CD1c-positive myeloid dendritic cell (primary cell): ENCODE measurements around the gene SIDT1.

Experiments used
- DNase-seq: peaks from one replicate; pipeline ENCODE4 v3.0.0-alpha.2; 2016; ENCODE audit errors: extremely low spot score

The SIDT1 gene

DNA sequence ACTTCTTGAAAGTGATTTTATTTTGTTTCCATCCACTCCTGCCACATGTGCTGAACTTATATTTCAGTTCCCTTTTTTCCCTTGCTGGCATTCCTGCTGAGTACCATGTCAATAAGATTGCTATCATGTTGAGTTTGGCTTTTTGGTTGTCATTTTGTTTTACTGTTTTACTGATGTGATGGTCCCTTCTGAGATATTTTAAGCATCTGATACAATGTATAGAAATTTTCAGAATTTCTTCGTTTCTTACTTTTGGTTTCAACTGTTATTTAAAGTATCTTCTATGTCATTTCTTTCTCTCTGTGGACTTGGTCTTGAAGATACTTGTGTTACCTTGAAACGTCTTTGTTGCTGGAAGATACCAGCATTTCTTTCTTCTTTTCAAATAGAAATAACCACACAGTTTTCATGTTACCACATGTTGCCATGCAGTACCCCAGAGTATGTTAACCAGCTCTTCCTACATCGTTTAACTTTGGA, 14.1 kb downstream of the SIDT1 start:
- DNase-seq = no peak

- no peak for DNase-seq
Measured at GRCh38 chr3:113548501-113548900, 16.1 kb downstream of the SIDT1 start.

GRCh38 chr3:113551820-113552219, 19.5 kb downstream of the SIDT1 start:
- DNase-seq = no peak

GRCh38 chr3:113552851-113553250, 20.5 kb downstream of the SIDT1 start:
- peak; percentile 15 for DNase-seq

DNA sequence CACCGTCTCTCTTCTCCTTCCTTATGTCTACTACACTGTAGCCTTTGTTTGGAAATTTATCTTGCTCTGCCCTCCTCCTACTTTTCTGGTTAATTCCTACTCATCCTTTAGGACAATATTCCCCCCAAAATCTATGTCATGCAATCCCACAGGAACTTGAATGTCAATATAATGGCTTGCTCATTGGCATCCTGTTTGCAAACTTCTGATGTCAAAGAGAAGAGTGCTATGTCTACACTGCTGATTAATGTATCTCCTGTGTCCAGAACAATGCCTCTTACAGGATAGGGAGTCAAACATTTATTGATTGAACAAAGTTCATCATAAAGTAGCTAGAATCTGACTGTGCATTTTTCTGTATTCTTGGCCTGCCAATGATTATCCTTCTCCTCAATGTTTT, 22.8 kb downstream of the SIDT1 start:
- DNase-seq = no peak

GRCh38 chr3:113556316-113556945, 24.1 kb downstream of the SIDT1 start:
- no peak for DNase-seq

DNA sequence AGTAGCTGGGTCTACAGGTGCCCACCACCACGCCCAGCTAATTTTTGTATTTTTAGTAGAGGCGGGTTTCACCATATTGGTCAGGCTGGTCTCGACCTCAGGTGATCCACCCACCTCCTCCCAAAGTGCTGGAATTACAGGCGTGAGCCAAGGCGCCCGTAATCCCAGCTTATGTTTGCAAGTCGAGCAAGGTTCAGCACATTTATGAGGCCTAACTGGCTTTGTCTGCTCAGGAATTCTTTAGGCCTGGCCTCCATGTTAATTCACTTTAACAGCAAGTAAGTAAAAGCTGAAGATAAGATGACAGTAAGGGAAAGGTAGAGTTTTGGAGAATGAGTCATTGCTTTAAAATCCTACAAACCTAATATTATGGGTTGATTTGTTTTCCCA, 24.6 kb downstream of the SIDT1 start:
- no peak for DNase-seq

GRCh38 chr3:113557374-113557773, 25.0 kb downstream of the SIDT1 start:
- no peak for DNase-seq

- no peak for DNase-seq
Measured at GRCh38 chr3:113559009-113559408, 26.7 kb downstream of the SIDT1 start.

DNA sequence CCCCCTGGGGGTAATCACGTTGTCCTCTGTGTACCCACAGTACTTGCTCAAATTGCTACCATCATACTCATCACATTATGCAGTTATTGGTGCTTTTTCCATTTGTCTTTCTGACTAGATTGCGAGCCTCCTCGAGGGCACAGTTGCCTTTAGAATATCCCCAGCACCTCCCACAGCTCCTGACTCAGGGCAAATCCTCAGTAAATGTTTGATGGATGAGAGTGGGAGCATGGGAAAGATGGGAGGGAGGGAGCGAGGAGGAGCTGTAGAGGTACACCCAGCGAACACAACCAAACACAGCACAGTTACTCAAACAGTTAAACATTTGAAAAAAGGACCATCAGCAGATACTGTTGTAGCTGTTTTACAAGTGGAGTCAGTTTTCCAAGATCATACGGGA, 27.9 kb downstream of the SIDT1 start:
- DNase-seq = no peak

- no peak for DNase-seq
Measured at GRCh38 chr3:113560831-113561623, 28.7 kb downstream of the SIDT1 start.

DNA sequence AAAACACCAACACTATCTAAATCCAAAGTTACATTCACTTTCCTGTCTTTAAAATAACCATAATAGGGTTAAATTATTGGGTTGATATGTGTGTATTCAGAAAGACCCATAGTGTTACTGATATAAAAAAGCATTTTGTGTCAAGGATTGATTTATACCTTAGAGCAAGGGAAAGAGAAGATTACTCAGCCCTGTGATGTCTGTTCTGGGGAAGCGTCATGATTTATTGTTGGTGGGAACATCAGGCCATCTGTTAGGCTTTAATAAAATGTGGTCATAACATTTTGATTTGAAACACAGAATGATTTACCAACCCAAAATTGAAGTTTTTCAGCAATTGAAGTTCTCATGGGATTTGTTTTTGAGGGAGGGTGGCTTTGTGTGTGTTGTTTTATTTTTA, 33.2 kb downstream of the SIDT1 start:
- no peak for DNase-seq

DNA sequence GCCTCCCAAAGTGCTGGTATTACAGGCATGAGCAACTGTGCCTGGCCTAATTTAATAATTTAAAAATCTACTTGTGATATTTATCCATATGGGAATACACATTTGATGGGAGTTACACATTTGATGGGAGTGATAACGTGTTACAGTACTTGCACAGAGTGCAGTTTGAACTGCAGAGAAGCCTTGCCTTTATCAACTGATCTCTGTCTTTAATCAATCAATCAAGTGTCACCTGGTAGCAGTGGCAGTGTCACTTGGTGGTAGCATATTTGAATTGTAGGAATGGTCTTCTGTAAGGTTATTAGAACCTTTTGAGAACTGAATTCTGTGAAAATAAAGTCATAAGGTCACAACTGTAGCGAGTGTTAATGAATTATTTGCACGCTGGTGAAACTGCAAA, 37.8 kb downstream of the SIDT1 start:
- no peak for DNase-seq

GRCh38 chr3:113571360-113571759, 39.0 kb downstream of the SIDT1 start:
- DNase-seq = no peak

GRCh38 chr3:113573728-113574127, 41.4 kb downstream of the SIDT1 start:
- no peak for DNase-seq

GRCh38 chr3:113574213-113574612, 41.9 kb downstream of the SIDT1 start:
- DNase-seq = no peak

GRCh38 chr3:113575206-113575605, 42.9 kb downstream of the SIDT1 start:
- no peak for DNase-seq

- DNase-seq = no peak
Measured at GRCh38 chr3:113585228-113585627, 52.9 kb downstream of the SIDT1 start.

- DNase-seq = no peak
Measured at GRCh38 chr3:113585720-113586119, 53.4 kb downstream of the SIDT1 start.

GRCh38 chr3:113588806-113589205, 56.5 kb downstream of the SIDT1 start:
- no peak for DNase-seq

GRCh38 chr3:113589971-113590370, 57.6 kb downstream of the SIDT1 start:
- DNase-seq = no peak

DNA sequence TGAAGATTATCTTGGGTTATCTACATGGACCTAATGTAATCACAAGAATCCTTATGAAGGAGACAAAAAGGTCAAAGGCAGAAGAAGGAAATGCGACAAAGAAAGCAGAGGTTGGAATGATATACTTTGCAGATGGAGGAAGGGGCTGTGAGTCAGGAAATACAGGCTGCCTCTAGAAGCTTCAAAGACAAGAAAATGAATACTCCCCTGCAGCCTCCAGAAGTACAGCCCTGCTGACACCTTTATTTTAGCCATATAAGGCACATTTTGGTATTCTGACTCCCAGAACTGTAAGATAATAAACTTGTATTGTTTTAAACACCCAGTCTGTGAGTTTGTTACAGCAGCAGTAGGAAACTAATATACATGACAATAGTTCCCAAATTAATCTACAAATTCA, 58.6 kb downstream of the SIDT1 start:
- no peak for DNase-seq

DNA sequence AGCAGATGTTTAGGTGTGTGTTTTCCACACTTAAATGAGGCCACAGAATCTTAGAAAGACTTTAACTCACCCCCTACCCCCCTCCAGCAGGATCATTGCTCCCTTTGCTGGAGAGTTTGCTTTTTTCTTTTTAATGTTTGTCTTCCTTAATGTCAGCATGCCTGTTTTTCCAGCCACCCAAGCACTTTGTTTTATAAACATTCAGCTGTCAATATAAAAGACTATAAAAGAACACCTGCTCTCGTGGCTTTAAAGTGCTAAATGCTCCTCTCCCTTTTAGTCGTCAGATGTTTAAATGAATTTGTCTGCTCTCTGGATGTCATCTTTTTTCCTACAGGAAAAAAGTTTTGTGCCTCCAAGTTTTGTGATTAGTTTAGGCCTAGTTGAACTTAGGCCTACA, 61.7 kb downstream of the SIDT1 start:
- DNase-seq = no peak
